HTERT RPE-1 (cell line): Measurements from ENCODE around the gene ERVFRD-1.

Source experiments
- in situ Hi-C: fragments of 300-500 bp; cut with MboI; formaldehyde crosslinking; loops from 4 replicates; pipeline ENCODE4 v1.14.3; 2020; ENCODE audit warnings: low sequenced_read_pairs

ERVFRD-1 gene

GRCh38 chr6:11055127-11055627, 56.3 kb downstream of the ERVFRD-1 start:
- in situ Hi-C loops: loop anchor here (25.0 kb wide), 1 partner anchor 93 kb away; no protein-coding TSS in a partner anchor

GRCh38 chr6:11054722-11055121, 56.8 kb downstream of the ERVFRD-1 start:
- in situ Hi-C loops: loop anchor here (25.0 kb wide), 1 partner anchor 92 kb away; no protein-coding TSS in a partner anchor

- in situ Hi-C loops: loop anchor here (25.0 kb wide), 1 partner anchor 91 kb away; no protein-coding TSS in a partner anchor
Measured at GRCh38 chr6:11053307-11053706, 58.2 kb downstream of the ERVFRD-1 start.
